Progenitor cell of endocrine pancreas (in vitro differentiated cells): Measurements from ENCODE around the gene PTPRK. TPM values are rescaled to one million over a fixed set of nuclear protein-coding genes. Genes with fewer than 3 reads are reported as not detected.

Experiments used
- DNase-seq: peaks from one replicate; pipeline ENCODE4 v3.0.0; 2021; ENCODE audit warnings: low spot score; ENCODE audit not compliant: unreplicated experiment
- H3K27ac Mint-ChIP-seq: 2 replicates; pipeline ENCODE4 v1.8.0; 2021; ENCODE audit warnings: mild to moderate bottlenecking, moderate library complexity, mixed read lengths
- H3K27me3 Mint-ChIP-seq: 2 replicates; pipeline ENCODE4 v1.8.0; 2021; ENCODE audit warnings: mixed read lengths
- H3K36me3 Mint-ChIP-seq: 2 replicates; pipeline ENCODE4 v1.8.0; 2022; ENCODE audit warnings: mixed read lengths; ENCODE audit not compliant: insufficient read depth
- H3K4me1 Mint-ChIP-seq: 2 replicates; pipeline ENCODE4 v1.8.0; 2021; ENCODE audit warnings: low read depth, mixed read lengths
- H3K4me3 Mint-ChIP-seq: 2 replicates; pipeline ENCODE4 v1.8.0; 2021; ENCODE audit warnings: low read depth, mild to moderate bottlenecking, moderate library complexity, mixed read lengths
- H3K9me3 Mint-ChIP-seq: 2 replicates; pipeline ENCODE4 v1.8.0; 2021; ENCODE audit warnings: low read depth, mixed read lengths
- total RNA-seq: library from RNA; stranded (reverse); gene quantifications from 2 replicates; pipeline ENCODE4 v1.2.1, GENCODE V29; 2021
- TF ChIP-seq, protein P1 (sequence below): fragments of 200-600 bp; sonication (generic); IDR thresholded peaks from one replicate; pipeline ENCODE4 v1.5.0; 2021; ENCODE audit warnings: antibody characterized with exemption, mild to moderate bottlenecking; ENCODE audit not compliant: unreplicated experiment

PTPRK gene
- total RNA-seq, 1 donor from 2014 or later, result 86.2 TPM

DNA sequence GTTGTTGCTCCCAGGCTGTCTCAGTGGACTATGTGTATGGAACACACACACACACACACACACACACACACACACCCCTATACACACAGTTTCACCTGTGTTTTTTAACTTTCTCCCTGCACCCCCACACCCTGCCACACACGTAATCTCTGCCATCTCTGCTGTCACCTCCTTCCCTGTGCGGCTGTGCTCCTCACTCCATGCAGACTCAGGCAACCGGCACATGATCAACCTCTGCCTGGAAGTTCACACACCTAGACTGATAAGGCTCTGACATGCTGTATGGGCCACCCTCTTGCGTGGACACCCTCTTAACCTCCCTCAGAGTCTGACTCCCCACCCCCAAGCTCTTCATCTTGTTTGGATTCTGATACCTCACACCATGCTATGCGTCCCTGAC lies 467.3 kb downstream of the PTPRK start:
- Mint-ChIP-seq H3K4me3 (no peak overlapping the region), H3K27me3 (no peaks in the 10 kb centered on the region), H3K27ac (peak overlapping the region; percentile 61), H3K36me3 (peaks cover 23% of the 10 kb centered on the region), H3K4me1 (no peaks in the 10 kb centered on the region), H3K9me3 (no peaks in the 10 kb centered on the region)
- TF ChIP-seq, protein P1, sequence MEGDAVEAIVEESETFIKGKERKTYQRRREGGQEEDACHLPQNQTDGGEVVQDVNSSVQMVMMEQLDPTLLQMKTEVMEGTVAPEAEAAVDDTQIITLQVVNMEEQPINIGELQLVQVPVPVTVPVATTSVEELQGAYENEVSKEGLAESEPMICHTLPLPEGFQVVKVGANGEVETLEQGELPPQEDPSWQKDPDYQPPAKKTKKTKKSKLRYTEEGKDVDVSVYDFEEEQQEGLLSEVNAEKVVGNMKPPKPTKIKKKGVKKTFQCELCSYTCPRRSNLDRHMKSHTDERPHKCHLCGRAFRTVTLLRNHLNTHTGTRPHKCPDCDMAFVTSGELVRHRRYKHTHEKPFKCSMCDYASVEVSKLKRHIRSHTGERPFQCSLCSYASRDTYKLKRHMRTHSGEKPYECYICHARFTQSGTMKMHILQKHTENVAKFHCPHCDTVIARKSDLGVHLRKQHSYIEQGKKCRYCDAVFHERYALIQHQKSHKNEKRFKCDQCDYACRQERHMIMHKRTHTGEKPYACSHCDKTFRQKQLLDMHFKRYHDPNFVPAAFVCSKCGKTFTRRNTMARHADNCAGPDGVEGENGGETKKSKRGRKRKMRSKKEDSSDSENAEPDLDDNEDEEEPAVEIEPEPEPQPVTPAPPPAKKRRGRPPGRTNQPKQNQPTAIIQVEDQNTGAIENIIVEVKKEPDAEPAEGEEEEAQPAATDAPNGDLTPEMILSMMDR, result no peak
- DNase-seq, result no peak

DNA sequence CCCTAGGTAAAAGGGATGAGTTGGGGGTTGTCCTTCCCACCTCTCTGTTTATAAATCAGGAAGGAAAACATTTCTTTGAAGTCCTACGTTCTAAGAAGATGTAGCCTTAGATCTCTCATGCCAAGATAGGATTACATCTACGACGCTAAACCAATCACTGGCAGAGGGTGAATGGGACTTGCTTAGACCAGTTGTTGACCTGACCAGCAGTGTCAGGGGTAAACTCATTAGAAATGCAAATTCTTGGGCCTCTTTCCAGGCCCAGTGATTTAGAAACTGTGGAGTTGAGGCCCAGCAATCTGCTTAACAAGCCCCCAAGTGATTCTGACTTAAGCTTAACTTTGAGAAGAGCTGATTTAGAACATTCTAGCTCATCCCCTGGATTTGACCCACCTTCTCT lies 472.4 kb downstream of the PTPRK start:
- no peaks in the 10 kb centered on the region for H3K27me3 Mint-ChIP-seq
- H3K9me3 Mint-ChIP-seq, result no peaks in the 10 kb centered on the region
- peaks cover 2% of the 10 kb centered on the region for H3K4me1 Mint-ChIP-seq
- TF ChIP-seq, protein P1, result no peak
- H3K36me3 Mint-ChIP-seq, result peaks cover 12% of the 10 kb centered on the region
- DNase-seq, result no peak
- H3K4me3 Mint-ChIP-seq, result no peak overlapping the region
- H3K27ac Mint-ChIP-seq, result no peak overlapping the region

DNA sequence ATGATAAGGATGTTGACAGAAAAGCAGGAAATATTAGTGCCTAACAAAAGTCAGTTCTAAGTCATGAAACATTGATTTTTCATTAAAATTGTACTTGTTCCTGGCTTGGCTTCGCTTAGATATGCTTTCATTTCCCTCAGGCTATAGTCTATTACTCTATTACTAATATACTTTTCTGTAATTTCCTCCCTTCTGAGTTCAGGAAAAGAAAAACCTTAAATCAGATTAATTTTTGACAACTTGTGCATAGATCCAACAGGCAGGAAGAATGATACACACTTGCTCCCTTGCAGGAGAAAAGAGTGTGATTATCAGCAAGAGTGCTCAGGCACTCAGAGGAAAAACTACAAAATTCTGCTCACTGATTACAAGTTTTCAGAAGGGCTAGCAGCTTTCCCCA lies 474.4 kb downstream of the PTPRK start:
- Mint-ChIP-seq H3K27me3 (no peaks in the 10 kb centered on the region), H3K4me1 (peaks cover 2% of the 10 kb centered on the region), H3K36me3 (peaks cover 14% of the 10 kb centered on the region), H3K27ac (no peak overlapping the region), H3K4me3 (no peak overlapping the region), H3K9me3 (no peaks in the 10 kb centered on the region)
- no peak for DNase-seq
- TF ChIP-seq, protein P1, result no peak

DNA sequence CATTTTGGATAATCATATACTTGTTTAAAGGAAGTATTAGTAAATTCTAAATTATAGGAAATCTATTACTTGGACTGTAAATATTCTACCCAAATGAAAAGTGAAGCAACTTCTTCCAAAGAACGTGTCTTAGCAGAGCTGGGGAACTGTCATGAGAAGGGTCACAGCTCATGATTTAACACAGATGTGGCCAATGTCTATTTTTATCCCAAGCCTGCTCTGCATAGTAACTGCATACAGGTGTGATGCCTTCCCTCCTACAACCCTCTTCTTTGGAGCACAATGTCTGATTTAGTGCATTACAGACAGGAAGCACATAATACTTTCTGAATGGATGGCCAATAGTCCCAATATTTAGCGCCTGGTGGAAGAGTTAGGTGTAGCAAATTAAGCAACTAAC lies 480.9 kb downstream of the PTPRK start:
- Mint-ChIP-seq H3K4me3 (no peak overlapping the region), H3K27me3 (no peaks in the 10 kb centered on the region), H3K27ac (no peak overlapping the region), H3K9me3 (no peaks in the 10 kb centered on the region), H3K4me1 (no peaks in the 10 kb centered on the region), H3K36me3 (peaks cover 5% of the 10 kb centered on the region)
- TF ChIP-seq, protein P1, result no peak
- no peak for DNase-seq

DNA sequence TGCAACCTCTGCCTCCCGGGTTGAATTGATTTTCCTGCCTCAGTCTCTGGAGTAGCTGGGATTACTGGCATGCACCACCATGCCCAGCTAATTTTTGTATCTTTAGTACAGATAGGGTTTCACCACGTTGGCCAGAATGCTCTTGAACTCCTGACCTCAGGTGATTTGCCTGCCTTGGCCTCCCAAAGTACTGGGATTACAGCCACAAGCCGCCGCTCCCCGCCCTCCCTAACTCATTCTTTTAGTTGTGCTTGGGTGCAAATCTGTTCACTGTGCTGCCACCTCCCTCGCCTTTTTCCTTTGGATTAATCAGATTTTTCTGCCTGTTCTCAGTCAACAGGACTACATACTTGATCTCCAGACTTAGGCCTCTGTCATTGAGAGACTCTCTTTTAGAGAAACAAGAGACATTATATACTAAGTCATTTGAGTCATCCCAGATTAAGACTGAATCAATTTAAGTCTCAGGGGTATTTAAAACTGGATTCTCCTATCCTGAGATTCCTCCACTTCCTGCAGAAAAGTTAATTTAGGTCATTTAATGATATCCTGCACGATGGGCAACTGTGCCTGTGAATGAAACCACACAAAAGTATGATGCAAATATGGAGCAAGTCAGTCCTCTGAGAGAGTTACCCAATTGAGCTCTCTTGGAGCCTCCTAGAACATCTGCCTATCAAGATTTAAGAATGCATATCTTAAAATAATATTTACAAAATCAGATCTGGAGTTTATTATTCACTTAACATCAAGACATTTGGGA lies 483.4 kb downstream of the PTPRK start:
- TF ChIP-seq, protein P1, result no peak
- Mint-ChIP-seq H3K27me3 (no peaks in the 10 kb centered on the region), H3K27ac (no peak overlapping the region), H3K36me3 (peaks cover 2% of the 10 kb centered on the region), H3K4me3 (no peak overlapping the region), H3K4me1 (no peaks in the 10 kb centered on the region), H3K9me3 (no peaks in the 10 kb centered on the region)
- no peak for DNase-seq
